GM21367 (cell line): ENCODE measurements around the gene ELAVL3.
"Not testable (repeated sequence)": the region's sequence is repeated elsewhere in the genome, so short reads cannot be mapped to it uniquely, and the experiment has no call there.

Experiments
- ATAC-seq: cut with Tn5 transposase; IDR thresholded peaks from one replicate; pipeline ENCODE4 v1.9.1; 2021; ENCODE audit not compliant: unreplicated experiment

Gene ELAVL3

DNA sequence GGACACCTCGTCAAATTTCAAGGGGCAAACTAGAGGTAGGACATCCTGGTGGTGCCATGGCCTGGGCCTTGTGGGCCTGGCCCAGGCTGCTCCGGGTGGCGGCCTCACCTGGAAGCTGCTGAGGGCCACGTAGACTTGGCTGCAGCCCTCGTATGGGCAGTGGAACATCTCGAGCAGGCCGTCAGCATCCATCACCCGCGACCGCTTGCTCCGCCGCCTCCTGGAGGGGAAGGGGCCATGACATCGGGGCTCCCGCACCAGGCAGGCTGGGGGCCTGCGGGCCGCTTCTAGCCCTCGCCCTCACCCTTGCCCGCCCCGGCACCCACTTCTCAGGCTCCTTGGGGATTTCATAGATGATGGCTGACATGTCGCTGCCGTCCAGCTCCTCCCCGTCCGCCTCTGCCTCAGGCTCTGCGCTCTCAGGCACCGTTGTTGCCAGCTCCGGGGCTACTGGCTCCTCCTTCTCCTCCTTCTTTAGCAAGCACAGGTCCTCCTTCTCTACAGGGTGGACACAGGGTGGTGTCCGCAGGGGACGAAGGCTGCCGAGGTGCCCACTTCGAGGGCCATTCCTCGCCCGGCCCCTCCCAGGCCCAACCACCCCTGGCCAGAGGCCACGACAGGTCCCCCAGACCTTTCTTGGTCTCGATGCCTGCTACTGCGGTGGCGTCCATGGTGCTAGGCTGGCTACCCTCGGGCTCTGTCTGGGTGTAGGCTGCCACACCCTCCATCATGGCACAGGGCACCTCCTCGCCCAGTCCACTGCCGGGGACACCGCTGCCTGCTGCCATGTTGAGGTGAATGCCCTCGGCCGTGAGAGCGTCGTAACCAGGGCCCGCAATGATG is 6.0 kb upstream of the ELAVL3 start:
- no peak for ATAC-seq

DNA sequence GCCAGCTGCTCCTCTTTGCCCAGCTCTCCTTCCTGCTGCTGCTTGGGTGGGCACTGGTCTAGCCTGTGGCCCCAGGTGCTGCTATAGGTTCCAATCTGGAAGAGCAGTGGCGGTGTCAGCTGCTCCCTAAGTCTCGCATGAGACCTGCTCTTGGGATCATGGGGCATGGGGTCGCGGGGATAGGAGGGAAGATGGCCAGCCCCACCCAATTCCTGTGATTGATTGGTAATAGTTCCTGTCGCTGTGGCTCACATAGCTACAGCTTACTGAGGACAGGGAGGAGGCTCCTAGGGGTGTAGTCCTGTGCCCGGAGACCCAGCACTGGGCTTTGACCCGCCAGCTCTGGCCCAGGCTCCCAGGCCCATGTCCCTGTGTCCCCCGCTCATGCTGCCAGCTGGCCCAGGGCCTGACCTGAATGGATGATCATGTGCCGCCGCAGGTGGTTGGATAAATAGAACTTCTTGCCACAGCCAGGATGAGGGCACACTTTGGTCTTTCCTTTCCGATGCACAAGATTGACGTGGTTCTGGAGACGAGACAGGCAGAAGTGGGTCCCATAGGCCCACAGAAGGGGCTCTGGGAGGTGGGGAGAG is 4.5 kb upstream of the ELAVL3 start:
- no peak for ATAC-seq

GRCh38 chr19:11483366-11484111 is 2.7 kb upstream of the ELAVL3 start:
- ATAC-seq, result no peak

DNA sequence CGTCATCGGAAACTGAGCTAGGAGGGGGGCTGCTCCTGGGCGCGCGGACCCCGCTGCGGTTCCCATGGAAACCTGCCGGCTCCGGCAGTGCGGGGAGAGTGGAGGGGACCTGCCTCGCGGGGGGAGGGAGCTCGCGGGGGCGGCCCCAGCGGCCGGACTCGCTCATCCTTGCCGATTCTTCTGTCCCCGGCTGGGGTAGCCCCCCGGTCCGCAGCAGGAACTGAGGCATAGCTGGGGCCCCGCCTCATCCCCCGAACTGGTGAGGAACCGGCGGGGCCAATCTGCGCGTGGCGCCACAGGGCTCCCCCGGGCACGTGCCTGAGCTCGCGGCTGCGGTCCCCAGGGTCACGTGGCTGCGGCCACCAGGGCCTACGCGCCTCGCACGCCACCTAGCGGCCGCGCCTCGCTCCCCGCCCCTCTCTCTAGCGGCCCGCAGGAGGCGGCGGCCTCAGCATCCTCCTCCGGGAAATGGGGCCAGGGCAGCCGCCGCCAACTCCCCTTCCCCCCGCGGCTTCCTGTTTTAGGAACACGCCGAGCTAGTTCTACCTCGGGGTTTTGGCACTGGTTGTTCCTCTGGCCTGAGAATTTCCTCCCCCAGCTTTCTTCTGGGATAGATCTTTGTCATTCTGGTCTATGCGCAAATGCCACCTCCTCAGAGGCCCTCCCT is 1.7 kb upstream of the ELAVL3 start:
- ATAC-seq, result no peak

GRCh38 chr19:11481534-11482383 is 913 bp upstream of the ELAVL3 start:
- ATAC-seq, result no peak

DNA sequence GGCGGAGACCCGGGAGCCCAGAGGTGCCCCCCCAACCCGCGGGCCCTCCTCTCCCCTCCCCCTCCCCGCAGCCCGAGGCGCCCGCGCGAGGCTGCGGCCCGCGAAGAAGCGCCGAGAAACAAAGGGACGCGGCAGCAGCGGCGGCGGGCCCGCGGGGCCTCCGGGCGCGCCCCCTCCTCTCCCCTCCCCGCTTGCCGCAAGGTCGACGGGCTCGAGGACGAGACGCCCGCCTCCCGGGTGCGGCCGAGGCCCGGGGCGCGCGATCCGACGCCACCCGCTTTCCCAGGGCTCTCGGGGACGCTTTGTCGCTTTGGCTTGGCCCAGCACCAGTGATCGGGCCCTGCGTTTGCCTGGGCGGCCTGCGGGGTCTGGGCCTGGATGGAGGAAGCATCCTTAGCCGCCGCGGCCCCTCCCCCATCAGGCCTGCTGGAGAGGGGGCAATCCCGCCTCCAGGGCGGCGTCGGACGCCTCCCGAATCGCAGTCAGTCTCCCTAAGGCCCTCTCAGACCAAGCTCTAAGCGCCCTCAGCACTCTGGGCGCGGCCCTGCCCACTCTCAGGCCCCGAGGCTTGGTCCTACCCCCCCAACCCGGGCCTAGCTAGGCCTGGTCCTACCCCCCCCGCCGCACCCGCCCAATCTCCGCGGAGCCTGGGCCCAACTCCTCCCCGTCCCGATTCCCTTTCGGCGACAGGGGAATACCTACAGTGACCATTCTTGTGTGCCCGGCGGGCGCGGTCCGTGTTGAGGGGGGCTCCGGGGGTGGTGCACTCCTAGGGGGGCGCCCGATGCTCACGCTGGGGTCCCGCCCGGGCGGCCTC is 740 bp downstream of the ELAVL3 start:
- no peak for ATAC-seq

DNA sequence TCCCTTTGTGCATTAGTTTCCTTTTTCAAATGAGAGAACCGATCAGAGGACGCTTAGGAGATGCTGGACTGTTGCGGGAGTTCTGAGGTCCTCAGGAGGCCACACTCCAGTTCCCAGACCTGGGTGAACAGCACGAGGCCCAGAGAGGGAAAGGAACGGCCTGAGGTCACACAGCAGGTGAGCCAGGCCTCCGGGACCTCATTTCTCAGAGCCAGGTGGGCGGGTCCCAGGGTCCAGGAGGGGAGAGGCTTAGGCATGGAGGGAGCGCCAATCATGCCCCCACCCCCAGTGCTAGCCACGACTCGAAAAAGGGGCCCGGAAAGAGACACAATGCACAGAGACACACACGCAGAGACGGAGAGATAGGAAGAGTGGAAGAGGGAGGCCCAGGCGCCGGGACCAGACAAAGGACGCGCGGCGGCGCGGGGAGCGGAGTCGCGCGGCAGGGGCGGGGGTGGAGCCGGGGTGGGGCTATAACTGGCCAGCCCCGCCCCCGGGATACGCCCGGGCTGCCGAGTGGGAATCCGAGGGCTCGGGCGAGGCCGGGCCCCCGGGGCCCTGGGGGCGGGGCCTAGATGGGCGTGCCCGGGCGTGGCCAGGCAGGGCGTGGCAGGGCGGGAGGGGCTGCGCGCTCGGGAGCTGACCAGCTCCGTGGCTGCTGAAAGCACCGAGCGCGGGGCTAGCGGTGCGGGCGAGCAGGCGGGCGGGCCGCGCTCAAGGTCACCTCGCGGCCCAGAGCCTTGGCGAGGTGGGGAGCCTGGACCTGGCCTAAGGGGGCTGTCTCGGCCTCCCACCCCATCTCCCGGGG is 1.6 kb downstream of the ELAVL3 start:
- no peak for ATAC-seq

GRCh38 chr19:11478167-11479089 is 2.4 kb downstream of the ELAVL3 start:
- ATAC-seq, result no peak

DNA sequence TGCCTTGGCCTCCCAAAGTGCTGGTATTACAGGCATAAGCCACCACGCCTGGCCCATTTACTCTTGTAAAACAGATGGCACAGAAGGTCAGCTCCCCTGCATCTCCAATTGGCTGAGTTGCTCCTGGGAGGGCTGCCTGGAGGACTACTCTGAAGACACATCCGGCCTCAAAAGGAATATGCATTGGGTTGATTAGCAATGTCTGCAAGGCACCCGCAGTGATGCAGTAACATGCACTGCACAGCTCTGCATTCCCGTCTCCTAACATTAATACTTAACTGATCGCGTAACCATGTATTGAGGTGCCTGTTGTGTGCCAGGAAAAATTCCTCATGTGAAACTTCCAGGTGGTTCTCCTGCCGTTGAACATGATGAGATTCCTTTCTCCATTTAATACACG is 5.0 kb downstream of the ELAVL3 start:
- ATAC-seq, result no peak

GRCh38 chr19:11475343-11475742 is 5.5 kb downstream of the ELAVL3 start:
- not testable (repeated sequence) for ATAC-seq

- no peak for ATAC-seq
Observed at GRCh38 chr19:11473725-11474124, 7.1 kb downstream of the ELAVL3 start.

DNA sequence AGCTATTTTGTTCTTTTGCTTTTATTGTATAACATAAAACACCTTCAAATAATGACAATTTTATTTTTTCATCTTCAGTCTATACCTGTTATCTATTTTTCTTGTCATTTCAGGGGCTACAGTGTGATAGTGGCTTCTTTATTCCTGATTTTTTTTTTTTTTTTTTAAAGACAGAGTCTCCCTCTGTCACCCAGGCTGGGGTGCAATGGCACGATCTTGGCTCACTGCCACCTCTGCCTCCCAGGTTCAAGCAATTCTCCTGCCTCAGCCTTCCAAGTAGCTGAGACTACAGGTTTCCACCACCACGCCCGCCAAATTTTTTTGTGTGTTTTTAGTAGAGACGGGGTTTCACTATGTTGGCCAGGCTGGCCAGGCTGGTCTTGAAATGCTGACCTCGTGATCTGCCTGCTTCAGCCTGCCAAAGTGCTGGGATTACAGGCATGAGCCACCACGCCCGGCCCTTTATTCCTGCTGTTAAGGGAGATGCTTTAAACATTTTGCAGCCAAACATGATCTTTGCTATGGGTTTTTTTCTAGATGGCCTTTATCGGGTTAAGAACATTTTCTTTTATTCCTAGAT is 12.5 kb downstream of the ELAVL3 start:
- ATAC-seq, result not testable (repeated sequence)

DNA sequence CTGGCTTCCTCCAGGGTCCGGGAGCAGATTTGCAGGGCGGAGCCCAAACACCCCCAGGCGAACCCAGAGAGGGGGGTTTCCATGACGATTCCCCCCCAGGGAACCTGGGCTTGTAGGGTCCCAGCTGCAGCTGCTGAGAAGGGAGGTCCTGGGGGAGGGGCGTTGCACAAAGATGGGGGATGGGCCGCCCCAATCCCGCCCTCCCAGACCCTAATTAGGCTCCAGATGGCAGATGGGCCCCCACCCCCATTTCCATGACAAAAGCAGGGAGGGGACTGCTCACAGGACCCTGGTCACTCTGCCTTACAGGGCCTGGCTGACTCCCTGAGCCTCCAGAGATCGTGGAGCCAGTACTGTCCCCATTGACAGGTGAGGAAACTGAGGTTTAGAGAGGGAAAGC is 15.2 kb downstream of the ELAVL3 start:
- no peak for ATAC-seq

DNA sequence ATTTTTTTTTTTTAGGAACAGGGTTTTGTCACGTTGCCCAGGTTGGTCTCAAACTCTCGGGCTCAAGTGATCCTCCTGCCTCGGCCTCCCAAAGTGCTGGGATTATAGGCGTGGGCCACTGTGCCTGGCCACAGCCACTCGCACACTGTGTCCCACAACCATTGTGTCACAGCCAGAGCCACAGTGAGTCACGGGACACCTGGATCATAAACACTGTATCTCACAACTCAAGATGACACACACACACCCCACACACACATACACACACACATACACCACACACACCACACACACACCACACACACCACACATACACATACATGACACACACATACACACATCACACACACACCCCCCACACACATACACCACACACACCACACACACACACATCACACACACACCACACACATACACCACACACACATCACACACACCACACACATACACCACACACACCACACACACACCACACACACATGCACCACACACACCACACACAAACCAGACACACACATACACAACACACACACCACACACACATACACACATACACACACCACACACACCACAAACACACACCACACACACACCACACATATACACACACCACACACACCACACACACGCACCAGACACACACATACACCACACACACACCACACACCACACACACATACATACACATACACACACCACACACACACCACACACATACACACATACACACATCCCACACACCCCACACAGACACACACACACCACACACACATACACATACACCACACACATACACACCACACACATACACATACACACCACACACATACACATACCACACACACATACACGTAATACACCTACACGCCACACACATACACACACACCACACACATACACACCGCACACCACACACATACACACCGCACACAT is 16.2 kb downstream of the ELAVL3 start:
- no peak for ATAC-seq

DNA sequence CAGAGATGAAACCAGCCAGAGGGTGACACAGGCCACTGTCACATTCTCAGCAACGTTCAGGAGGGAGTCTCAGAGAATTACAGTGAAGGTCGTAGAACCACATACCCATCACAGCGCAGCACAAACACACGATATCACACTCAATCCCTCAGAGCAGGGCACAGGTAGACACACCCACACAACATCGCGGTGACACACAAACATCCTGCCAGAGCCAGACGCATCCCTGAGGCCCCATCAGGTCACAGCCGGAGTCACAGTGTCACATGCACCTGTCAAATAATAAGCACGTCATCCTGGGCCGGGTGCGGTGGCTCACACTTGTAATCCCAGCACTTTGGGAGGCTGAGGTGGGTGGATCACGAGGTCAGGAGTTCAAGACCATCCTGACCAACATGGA is 17.5 kb downstream of the ELAVL3 start:
- ATAC-seq, result no peak

DNA sequence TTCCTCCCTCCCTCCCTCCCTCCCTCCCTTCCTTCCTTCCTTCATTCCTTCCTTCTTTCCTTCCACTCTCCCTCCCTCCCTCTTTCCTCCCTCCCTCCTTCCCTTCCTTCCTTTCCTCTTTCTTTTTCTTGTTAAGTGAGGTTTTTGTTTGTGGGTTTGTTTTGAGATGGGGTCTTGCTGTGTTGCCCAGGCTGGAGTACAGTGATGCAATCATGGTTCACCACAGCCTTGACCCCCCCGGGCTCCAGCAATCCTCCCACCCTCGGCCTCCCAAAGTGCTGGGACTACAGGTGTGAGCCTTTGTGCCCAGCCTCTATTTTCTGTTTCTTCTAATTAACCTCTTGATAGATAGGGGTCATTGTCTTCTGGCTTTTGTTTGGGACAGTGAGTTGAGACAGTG is 19.4 kb downstream of the ELAVL3 start:
- no peak for ATAC-seq
